Trophoblast cell (in vitro differentiated cells and primary cell): ENCODE results near the gene AOAH.

ENCODE experiments used
- DNase-seq, 2 donors: peaks; one replicate each; pipeline ENCODE4 v3.0.0-alpha.2; 2016
- H2AFZ ChIP-seq: 2 replicates; pipeline ENCODE4 v1.6.1; 2013; ENCODE audit warnings: low read length, moderate library complexity, mild to moderate bottlenecking; ENCODE audit not compliant: insufficient read depth, poor library complexity
- H2AK5ac ChIP-seq: 2 replicates; pipeline ENCODE4 v1.6.1; 2013; ENCODE audit warnings: mild to moderate bottlenecking, low read length
- H2BK120ac ChIP-seq: 2 replicates; pipeline ENCODE4 v1.6.1; 2013; ENCODE audit warnings: low read length, mild to moderate bottlenecking, moderate library complexity; ENCODE audit not compliant: insufficient read depth, poor library complexity
- H2BK12ac ChIP-seq: 2 replicates; pipeline ENCODE4 v1.6.1; 2013; ENCODE audit warnings: mild to moderate bottlenecking, low read length, moderate library complexity
- H2BK5ac ChIP-seq: 2 replicates; pipeline ENCODE4 v1.6.1; 2013; ENCODE audit warnings: low read length, low read depth, moderate library complexity, mild to moderate bottlenecking; ENCODE audit not compliant: poor library complexity
- H3K14ac ChIP-seq: 2 replicates; pipeline ENCODE4 v1.6.1; 2013; ENCODE audit warnings: mild to moderate bottlenecking, low read length
- H3K18ac ChIP-seq: 2 replicates; pipeline ENCODE4 v1.6.1; 2013; ENCODE audit warnings: mild to moderate bottlenecking, low read length
- H3K23ac ChIP-seq: 2 replicates; pipeline ENCODE4 v1.6.1; 2013; ENCODE audit warnings: low read length
- H3K27ac ChIP-seq: 2 replicates; pipeline ENCODE4 v1.5.1; 2013; ENCODE audit warnings: low read depth, mild to moderate bottlenecking, inconsistent platforms, low read length, moderate library complexity
- H3K27me3 ChIP-seq: 2 replicates; pipeline ENCODE4 v1.6.1; 2013; ENCODE audit warnings: inconsistent platforms, mild to moderate bottlenecking, low read length, moderate library complexity; ENCODE audit not compliant: insufficient read depth
- H3K36me3 ChIP-seq, 2 experiments: 1 replicate in 1 of 2; 2 replicates in 1 of 2; pipeline ENCODE4 v1.6.1; 2013; ENCODE audit warnings: low read length in 2 of 2, mild to moderate bottlenecking in 2 of 2, moderate library complexity in 1 of 2; ENCODE audit not compliant: insufficient read depth in 2 of 2, control insufficient read depth in 1 of 2
- H3K4ac ChIP-seq: 2 replicates; pipeline ENCODE4 v1.6.1; 2013; ENCODE audit warnings: low read depth, mild to moderate bottlenecking, low read length, moderate library complexity
- H3K4me1 ChIP-seq, 2 experiments: 1 replicate in 1 of 2; 2 replicates in 1 of 2; pipeline ENCODE4 v1.6.1; 2013; ENCODE audit warnings: low read length in 2 of 2, mild to moderate bottlenecking in 2 of 2, moderate library complexity in 1 of 2; ENCODE audit not compliant: insufficient read depth in 2 of 2, control insufficient read depth in 1 of 2
- H3K4me2 ChIP-seq: 2 replicates; pipeline ENCODE4 v1.6.1; 2013; ENCODE audit warnings: inconsistent platforms, mild to moderate bottlenecking, low read length, moderate library complexity
- H3K4me3 ChIP-seq: 2 replicates; pipeline ENCODE4 v1.5.1; 2013; ENCODE audit warnings: mild to moderate bottlenecking, low read depth, low read length, inconsistent platforms
- H3K79me1 ChIP-seq: one replicate; pipeline ENCODE4 v1.6.1; 2013; ENCODE audit warnings: low read length
- H3K79me2 ChIP-seq: 2 replicates; pipeline ENCODE4 v1.6.1; 2013; ENCODE audit warnings: low read length, mild to moderate bottlenecking; ENCODE audit not compliant: control insufficient read depth, insufficient read depth, poor library complexity
- H3K9ac ChIP-seq: 2 replicates; pipeline ENCODE4 v1.6.1; 2013; ENCODE audit warnings: mild to moderate bottlenecking, low read length
- H3K9me3 ChIP-seq: 2 replicates; pipeline ENCODE4 v1.6.1; 2013; ENCODE audit warnings: low read depth, mild to moderate bottlenecking, control low read depth, inconsistent platforms, low read length; ENCODE audit not compliant: insufficient read depth
- H4K12ac ChIP-seq: 2 replicates; pipeline ENCODE4 v1.6.1; 2013; ENCODE audit warnings: low read depth, mild to moderate bottlenecking, low read length, moderate library complexity
- H4K8ac ChIP-seq: 2 replicates; pipeline ENCODE4 v1.6.1; 2013; ENCODE audit warnings: low read depth, mild to moderate bottlenecking, low read length, moderate library complexity
- H4K91ac ChIP-seq: one replicate; pipeline ENCODE4 v1.6.1; 2013; ENCODE audit warnings: low read depth, mild to moderate bottlenecking, low read length, moderate library complexity
- WGBS: extraction: QIAGEN DNeasy Blood & Tissue Kit; methylation state at CpG from one replicate; pipeline ENCODE4 v1.1.7; 2013; ENCODE audit warnings: missing lambda C conversion rate; ENCODE audit not compliant: insufficient read length, insufficient coverage; ENCODE audit errors: extremely low coverage; 5-methylcytosine and 5-hydroxymethylcytosine counted together

The AOAH gene

GRCh38 chr7:36690041-36690440 is 34.3 kb downstream of the AOAH start:
- Histone ChIP-seq H2BK5ac (peak overlapping the region; percentile 44), H3K79me1 (peaks cover 11% of the 10 kb centered on the region), H3K4me2 (no peak overlapping the region), H3K36me3 (no peaks in the 10 kb centered on the region), H3K4ac (no peak overlapping the region), H3K9me3 (no peaks in the 10 kb centered on the region), H3K27ac (peak overlapping the region; percentile 59), H3K23ac (no peak overlapping the region), H3K4me1 (peaks cover 0 to 8% of the 10 kb centered on the region in 2 experiments), H2AK5ac (no peak overlapping the region), H3K79me2 (no peaks in the 10 kb centered on the region), H4K12ac (no peak overlapping the region), H3K4me3 (no peak overlapping the region), H3K9ac (no peak overlapping the region), H4K91ac (peak overlapping the region; percentile 61), H4K8ac (no peak overlapping the region), H3K14ac (no peak overlapping the region), H2AFZ (no peak overlapping the region), H2BK120ac (no peak overlapping the region), H3K18ac (no peak overlapping the region), H2BK12ac (no peak overlapping the region), H3K27me3 (no peaks in the 10 kb centered on the region)
- no CpG with 5 or more reads among the region's 4 CpGs for WGBS
- DNase-seq, result no peak

- H3K4ac ChIP-seq, result no peak overlapping the region
- no peak overlapping the region for H2AFZ ChIP-seq
- no peaks in the 10 kb centered on the region for H3K36me3 ChIP-seq
- H3K9me3 ChIP-seq, result no peaks in the 10 kb centered on the region
- no peak for DNase-seq
- H2BK120ac ChIP-seq, result no peak overlapping the region
- H3K9ac ChIP-seq, result no peak overlapping the region
- H2AK5ac ChIP-seq, result no peak overlapping the region
- H3K27ac ChIP-seq, result no peak overlapping the region
- no peaks in the 10 kb centered on the region for H3K79me2 ChIP-seq
- H3K4me3 ChIP-seq, result no peak overlapping the region
- no peaks in the 10 kb centered on the region for H3K27me3 ChIP-seq
- WGBS, result no CpG with 5 or more reads among the region's 5 CpGs
- no peak overlapping the region for H4K12ac ChIP-seq
- H3K4me2 ChIP-seq, result no peak overlapping the region
- no peak overlapping the region for H3K23ac ChIP-seq
- no peak overlapping the region for H2BK12ac ChIP-seq
- no peak overlapping the region for H4K8ac ChIP-seq
- H2BK5ac ChIP-seq, result no peak overlapping the region
- no peak overlapping the region for H3K18ac ChIP-seq
- no peak overlapping the region for H4K91ac ChIP-seq
- peaks cover 11% of the 10 kb centered on the region for H3K79me1 ChIP-seq
- H3K4me1 ChIP-seq, result peaks cover 4 to 13% of the 10 kb centered on the region in 2 experiments
- H3K14ac ChIP-seq, result no peak overlapping the region
Measured at GRCh38 chr7:36686499-36686898, 37.8 kb downstream of the AOAH start.

- Histone ChIP-seq H3K4me2 (no peak overlapping the region), H3K14ac (no peak overlapping the region), H3K9ac (no peak overlapping the region), H3K4ac (no peak overlapping the region), H4K8ac (no peak overlapping the region), H3K27ac (peak overlapping the region; percentile 57), H2BK12ac (peak overlapping the region; percentile 87), H3K79me1 (peaks cover 8% of the 10 kb centered on the region), H2AK5ac (no peak overlapping the region), H3K79me2 (no peaks in the 10 kb centered on the region), H2BK120ac (no peak overlapping the region), H2AFZ (no peak overlapping the region), H3K4me3 (no peak overlapping the region), H3K23ac (no peak overlapping the region), H2BK5ac (peak overlapping the region; percentile 48), H3K27me3 (no peaks in the 10 kb centered on the region), H4K91ac (no peak overlapping the region), H3K9me3 (no peaks in the 10 kb centered on the region), H4K12ac (no peak overlapping the region), H3K36me3 (no peaks in the 10 kb centered on the region), H3K18ac (no peak overlapping the region), H3K4me1 (peaks cover 4 to 10% of the 10 kb centered on the region in 2 experiments)
- DNase-seq, result no peak
- no CpG with 5 or more reads among the region's 3 CpGs for WGBS
Measured at GRCh38 chr7:36684954-36685353, 39.3 kb downstream of the AOAH start.

- Histone ChIP-seq H3K18ac (no peak overlapping the region), H3K27ac (peak overlapping the region; percentile 64), H4K91ac (peak overlapping the region; percentile 74), H2AFZ (no peak overlapping the region), H2BK5ac (peak overlapping the region; percentile 73), H2AK5ac (no peak overlapping the region), H2BK120ac (no peak overlapping the region), H4K12ac (no peak overlapping the region), H3K79me1 (peaks cover 5% of the 10 kb centered on the region), H3K4me1 (peaks cover 4 to 10% of the 10 kb centered on the region in 2 experiments), H3K36me3 (no peaks in the 10 kb centered on the region), H3K9me3 (no peaks in the 10 kb centered on the region), H2BK12ac (peak overlapping the region; percentile 71), H3K23ac (no peak overlapping the region), H3K79me2 (no peaks in the 10 kb centered on the region), H4K8ac (no peak overlapping the region), H3K4me3 (no peak overlapping the region), H3K4ac (no peak overlapping the region), H3K14ac (no peak overlapping the region), H3K4me2 (no peak overlapping the region), H3K9ac (no peak overlapping the region), H3K27me3 (no peaks in the 10 kb centered on the region)
- DNase-seq, result peak; percentile 80 to 95
- no CpG with 5 or more reads among the region's 4 CpGs for whole genome bisulfite sequencing
Measured at GRCh38 chr7:36683695-36684357, 40.5 kb downstream of the AOAH start.
